DMS53 treated with DMSO at 0.1 percent for 48 hours (cell line): ENCODE measurements around the gene MEPCE.
A peak's percentile ranks its signal among the peaks of the same experiment; 100 is the strongest.

Source experiments
- DNase-seq: peaks from one replicate; lab custom pipeline; 2025; ENCODE audit not compliant: unreplicated experiment; lab: John Stamatoyannopoulos, UW

MEPCE gene

DNA sequence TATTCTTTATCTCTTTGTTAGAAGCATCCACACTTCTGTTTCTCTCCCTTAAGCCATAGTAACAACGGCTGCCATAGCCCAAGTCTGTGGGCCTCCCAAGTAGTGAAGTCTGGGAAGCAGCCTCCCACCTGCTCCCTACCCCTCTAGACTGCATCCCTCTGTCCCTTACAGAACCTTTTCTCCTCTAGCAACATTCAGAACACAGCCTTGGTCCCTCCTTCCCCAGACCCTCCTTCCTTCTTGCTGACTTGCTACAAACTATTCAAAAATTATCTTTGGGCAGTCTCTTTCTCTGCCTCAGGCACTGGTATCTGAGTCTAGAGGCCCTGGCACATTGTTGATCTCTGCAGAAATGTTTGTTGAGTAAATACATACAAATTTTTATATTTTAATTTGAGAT lies 51.8 kb downstream of the MEPCE start:
- no peak for DNase-seq

DNA sequence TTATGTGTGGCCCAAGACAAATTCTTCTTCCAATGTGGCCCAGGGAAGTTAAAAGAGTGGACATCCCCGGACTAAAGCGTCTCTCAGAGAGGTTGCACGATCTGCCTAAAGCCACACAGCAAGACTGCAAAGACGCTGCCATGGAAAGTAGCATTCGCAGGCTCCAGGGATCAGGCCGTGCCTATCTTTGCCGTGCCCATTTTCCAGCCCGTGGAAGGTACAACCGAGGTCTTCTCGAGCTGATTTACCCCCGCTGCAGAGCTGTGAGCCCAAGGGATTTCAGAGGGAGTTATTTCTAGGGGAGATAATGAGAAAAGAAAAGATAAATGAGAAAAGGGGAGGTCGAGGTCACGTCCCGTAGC lies 53.1 kb downstream of the MEPCE start:
- no peak for DNase-seq

DNA sequence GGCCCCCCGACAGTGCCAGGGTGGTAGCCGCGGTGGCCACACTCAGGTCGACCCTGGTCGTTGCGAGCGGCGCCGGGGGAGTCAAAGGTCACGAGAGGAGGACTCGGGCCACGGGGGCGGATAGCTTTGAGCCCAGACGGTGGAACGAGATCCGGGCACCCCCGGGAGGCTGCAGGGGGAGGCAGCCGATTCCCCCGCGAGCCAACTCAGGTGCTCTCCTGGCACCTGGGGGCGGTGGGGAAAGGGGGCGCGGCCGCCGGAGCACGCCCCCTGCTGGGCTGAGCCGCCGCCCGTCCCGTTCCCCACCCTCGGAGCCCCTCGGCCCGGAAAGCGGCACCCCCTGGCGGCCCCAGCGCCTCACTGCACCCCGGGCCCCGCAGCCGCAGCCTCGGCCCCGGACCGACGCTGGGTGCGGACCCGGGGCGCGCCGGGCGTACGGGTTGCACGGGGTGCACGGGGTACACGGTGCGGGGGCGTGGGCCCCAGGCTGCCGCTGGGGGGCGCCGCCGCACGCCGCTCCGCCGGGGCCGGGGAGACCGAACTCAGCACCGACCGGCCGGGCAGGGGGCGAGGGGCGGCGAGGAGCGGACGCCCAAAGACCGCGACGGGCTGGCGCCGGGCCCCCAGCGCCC lies 53.6 kb downstream of the MEPCE start:
- peak; percentile 23 for DNase-seq
